Panc1 (cell line): ENCODE measurements around the gene ANO1. TPM values are rescaled to one million over a fixed set of nuclear protein-coding genes. Genes with fewer than 3 reads are reported as not detected.

Experiments
- ATAC-seq: fragments of 200-7000 bp; cut with Tn5 transposase; 2 replicates; pipeline ENCODE4 v1.9.1; 2020; ENCODE audit warnings: mild to moderate bottlenecking, moderate library complexity
- BruUV-seq: library from RNA; stranded (reverse); fragments of 400-500 nt; replicated peaks from 2 replicates; lab custom pipeline; 2021; lab: Mats Ljungman, UMichigan
- CTCF ChIA-PET: fragments of 300-600 bp; sonication (Branson Sonifier 250); formaldehyde crosslinking; loops from one replicate; lab custom pipeline; 2022; ENCODE audit warnings: antibody characterized with exemption; lab: Charles Lee
- POLR2A ChIA-PET: fragments of 300-600 bp; sonication (Branson Sonifier 250); formaldehyde crosslinking; loops from one replicate; lab custom pipeline; 2022; ENCODE audit warnings: antibody characterized with exemption; lab: Charles Lee
- DNase-seq: peaks from one replicate; pipeline ENCODE4 v3.0.0-alpha.2; 2010; ENCODE audit warnings: low read depth, low spot score
- H3K27ac ChIP-seq: 2 replicates; pipeline ENCODE4 v1.5.1; 2011; ENCODE audit warnings: mild to moderate bottlenecking, low read length, inconsistent platforms
- H3K27me3 ChIP-seq: fragments of 200-500 bp; sonication (Bioruptor generic); 2 replicates; pipeline ENCODE4 v1.6.0; 2014; ENCODE audit warnings: low read length, inconsistent platforms; ENCODE audit not compliant: control insufficient read depth, insufficient read depth
- H3K36me3 ChIP-seq: fragments of 200-500 bp; sonication (Bioruptor generic); 2 replicates; pipeline ENCODE4 v1.5.1; 2014; ENCODE audit warnings: inconsistent platforms, mild to moderate bottlenecking, low read length, moderate library complexity; ENCODE audit not compliant: control insufficient read depth, insufficient read depth
- H3K4me1 ChIP-seq: 2 replicates; pipeline ENCODE4 v1.5.1; 2011; ENCODE audit warnings: inconsistent platforms, mild to moderate bottlenecking, low read length, moderate library complexity; ENCODE audit not compliant: control insufficient read depth, insufficient read depth
- H3K4me3 ChIP-seq, 2 experiments: 2 replicates each; pipeline ENCODE4 v1.5.1; 2011 to 2012; ENCODE audit warnings: low read depth in 2 of 2, low read length in 2 of 2, mild to moderate bottlenecking in 2 of 2, inconsistent platforms in 1 of 2, moderate library complexity in 1 of 2
- H3K9me3 ChIP-seq: fragments of 200-500 bp; sonication (Bioruptor generic); 2 replicates; pipeline ENCODE4 v1.5.1; 2014; ENCODE audit warnings: low read depth, mild to moderate bottlenecking, inconsistent platforms, low read length, moderate library complexity; ENCODE audit not compliant: control insufficient read depth, insufficient read depth
- POLR2AphosphoS5 ChIP-seq: IDR thresholded peaks from 2 replicates; pipeline ENCODE4 v1.6.1; 2012; ENCODE audit warnings: mild to moderate bottlenecking, low read depth, low read length, moderate library complexity
- SIN3A ChIP-seq: IDR thresholded peaks from 2 replicates; pipeline ENCODE4 v1.6.1; 2012; ENCODE audit warnings: low read depth, mild to moderate bottlenecking, low read length, moderate library complexity, borderline replicate concordance; ENCODE audit not compliant: insufficient read depth
- TCF7L2 ChIP-seq: IDR thresholded peaks from 2 replicates; pipeline ENCODE4 v1.6.1; 2011; ENCODE audit warnings: mild to moderate bottlenecking, low read depth, low read length, inconsistent platforms
- in situ Hi-C: cut with HindIII; loops from 2 replicates; pipeline ENCODE4 v1.10.0; 2016; ENCODE audit warnings: low sequenced_read_pairs, low pct_unique_long_range_greater_than_20kb
- intact Hi-C: fragments of 100-400 bp; cut with micrococcal nuclease; formaldehyde crosslinking; loops from one replicate; pipeline ENCODE4 v1.10.0; 2022; ENCODE audit not compliant: unreplicated experiment
- total RNA-seq: library from RNA; stranded (reverse); gene quantifications from one replicate; pipeline ENCODE4 v1.2.1, GENCODE V29; 2021; ENCODE audit not compliant: unreplicated experiment
- TF ChIP-seq, protein P1 (sequence below): fragments of 450-650 bp; IDR thresholded peaks from 2 replicates; pipeline ENCODE4 v1.5.1; 2017; ENCODE audit warnings: mild to moderate bottlenecking
- TF ChIP-seq, protein P2 (sequence below), 2 experiments: IDR thresholded peaks; 2 replicates each; pipeline ENCODE4 v1.6.1; 2011 to 2012; ENCODE audit warnings: low read depth in 2 of 2, control low read depth in 1 of 2, low read length in 1 of 2, mild to moderate bottlenecking in 1 of 2, moderate library complexity in 1 of 2; ENCODE audit not compliant: insufficient read depth in 1 of 2

ANO1 gene
- total RNA-seq, 1 experiment from 2014 or later = 2.3 TPM

DNA sequence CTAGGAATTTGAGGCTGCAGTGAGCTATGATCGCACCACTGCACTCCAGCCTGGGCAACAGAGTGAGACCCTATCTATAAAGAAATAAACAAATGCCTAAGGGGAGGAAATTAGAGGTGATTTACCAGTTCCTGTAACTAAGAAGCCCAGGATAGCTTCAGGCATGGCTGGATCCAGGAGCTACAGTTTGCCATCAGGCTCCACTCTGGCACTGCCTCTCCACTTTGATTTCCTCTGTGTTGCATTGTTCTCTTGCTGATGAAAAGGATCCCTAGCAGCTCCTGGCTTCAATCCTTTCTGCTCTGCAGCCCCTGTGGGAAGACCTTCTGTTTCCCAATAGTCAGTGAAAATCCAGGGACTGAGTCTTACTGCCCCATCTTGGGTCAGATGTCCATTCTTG lies 104.9 kb downstream of the ANO1 start:
- intact Hi-C loops = no loop called here
- Histone ChIP-seq H3K4me1 (no peaks in the 10 kb centered on the region), H3K27ac (no peak overlapping the region), H3K4me3 (no peak overlapping the region), H3K27me3 (no peaks in the 10 kb centered on the region), H3K9me3 (no peaks in the 10 kb centered on the region), H3K36me3 (no peaks in the 10 kb centered on the region)
- in situ Hi-C loops = loop anchor here (10.0 to 25.0 kb wide), 2 partner anchors 78 to 221 kb away; no protein-coding TSS in a partner anchor
- ATAC-seq = no peak
- DNase-seq = no peak
- BruUV-seq = no TSS peak
- ChIA-PET POLR2A (no interaction called here), CTCF (interaction anchor here (0.5 kb wide), 1 partner anchor 647 kb away, joined by 4 read pairs; no protein-coding TSS in a partner anchor)
- TF ChIP-seq SIN3A = no peak
- no peak for TF ChIP-seq POLR2AphosphoS5
- TF ChIP-seq, protein P1, sequence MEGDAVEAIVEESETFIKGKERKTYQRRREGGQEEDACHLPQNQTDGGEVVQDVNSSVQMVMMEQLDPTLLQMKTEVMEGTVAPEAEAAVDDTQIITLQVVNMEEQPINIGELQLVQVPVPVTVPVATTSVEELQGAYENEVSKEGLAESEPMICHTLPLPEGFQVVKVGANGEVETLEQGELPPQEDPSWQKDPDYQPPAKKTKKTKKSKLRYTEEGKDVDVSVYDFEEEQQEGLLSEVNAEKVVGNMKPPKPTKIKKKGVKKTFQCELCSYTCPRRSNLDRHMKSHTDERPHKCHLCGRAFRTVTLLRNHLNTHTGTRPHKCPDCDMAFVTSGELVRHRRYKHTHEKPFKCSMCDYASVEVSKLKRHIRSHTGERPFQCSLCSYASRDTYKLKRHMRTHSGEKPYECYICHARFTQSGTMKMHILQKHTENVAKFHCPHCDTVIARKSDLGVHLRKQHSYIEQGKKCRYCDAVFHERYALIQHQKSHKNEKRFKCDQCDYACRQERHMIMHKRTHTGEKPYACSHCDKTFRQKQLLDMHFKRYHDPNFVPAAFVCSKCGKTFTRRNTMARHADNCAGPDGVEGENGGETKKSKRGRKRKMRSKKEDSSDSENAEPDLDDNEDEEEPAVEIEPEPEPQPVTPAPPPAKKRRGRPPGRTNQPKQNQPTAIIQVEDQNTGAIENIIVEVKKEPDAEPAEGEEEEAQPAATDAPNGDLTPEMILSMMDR = no peak
- no peak for TF ChIP-seq TCF7L2
- TF ChIP-seq, protein P2, sequence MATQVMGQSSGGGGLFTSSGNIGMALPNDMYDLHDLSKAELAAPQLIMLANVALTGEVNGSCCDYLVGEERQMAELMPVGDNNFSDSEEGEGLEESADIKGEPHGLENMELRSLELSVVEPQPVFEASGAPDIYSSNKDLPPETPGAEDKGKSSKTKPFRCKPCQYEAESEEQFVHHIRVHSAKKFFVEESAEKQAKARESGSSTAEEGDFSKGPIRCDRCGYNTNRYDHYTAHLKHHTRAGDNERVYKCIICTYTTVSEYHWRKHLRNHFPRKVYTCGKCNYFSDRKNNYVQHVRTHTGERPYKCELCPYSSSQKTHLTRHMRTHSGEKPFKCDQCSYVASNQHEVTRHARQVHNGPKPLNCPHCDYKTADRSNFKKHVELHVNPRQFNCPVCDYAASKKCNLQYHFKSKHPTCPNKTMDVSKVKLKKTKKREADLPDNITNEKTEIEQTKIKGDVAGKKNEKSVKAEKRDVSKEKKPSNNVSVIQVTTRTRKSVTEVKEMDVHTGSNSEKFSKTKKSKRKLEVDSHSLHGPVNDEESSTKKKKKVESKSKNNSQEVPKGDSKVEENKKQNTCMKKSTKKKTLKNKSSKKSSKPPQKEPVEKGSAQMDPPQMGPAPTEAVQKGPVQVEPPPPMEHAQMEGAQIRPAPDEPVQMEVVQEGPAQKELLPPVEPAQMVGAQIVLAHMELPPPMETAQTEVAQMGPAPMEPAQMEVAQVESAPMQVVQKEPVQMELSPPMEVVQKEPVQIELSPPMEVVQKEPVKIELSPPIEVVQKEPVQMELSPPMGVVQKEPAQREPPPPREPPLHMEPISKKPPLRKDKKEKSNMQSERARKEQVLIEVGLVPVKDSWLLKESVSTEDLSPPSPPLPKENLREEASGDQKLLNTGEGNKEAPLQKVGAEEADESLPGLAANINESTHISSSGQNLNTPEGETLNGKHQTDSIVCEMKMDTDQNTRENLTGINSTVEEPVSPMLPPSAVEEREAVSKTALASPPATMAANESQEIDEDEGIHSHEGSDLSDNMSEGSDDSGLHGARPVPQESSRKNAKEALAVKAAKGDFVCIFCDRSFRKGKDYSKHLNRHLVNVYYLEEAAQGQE (IDR thresholded peaks at IDR 0.05; ENCODE audit: insufficient read depth in 1 of 2, low read depth in 2 of 2, low read length in 1 of 2) = no peak

DNA sequence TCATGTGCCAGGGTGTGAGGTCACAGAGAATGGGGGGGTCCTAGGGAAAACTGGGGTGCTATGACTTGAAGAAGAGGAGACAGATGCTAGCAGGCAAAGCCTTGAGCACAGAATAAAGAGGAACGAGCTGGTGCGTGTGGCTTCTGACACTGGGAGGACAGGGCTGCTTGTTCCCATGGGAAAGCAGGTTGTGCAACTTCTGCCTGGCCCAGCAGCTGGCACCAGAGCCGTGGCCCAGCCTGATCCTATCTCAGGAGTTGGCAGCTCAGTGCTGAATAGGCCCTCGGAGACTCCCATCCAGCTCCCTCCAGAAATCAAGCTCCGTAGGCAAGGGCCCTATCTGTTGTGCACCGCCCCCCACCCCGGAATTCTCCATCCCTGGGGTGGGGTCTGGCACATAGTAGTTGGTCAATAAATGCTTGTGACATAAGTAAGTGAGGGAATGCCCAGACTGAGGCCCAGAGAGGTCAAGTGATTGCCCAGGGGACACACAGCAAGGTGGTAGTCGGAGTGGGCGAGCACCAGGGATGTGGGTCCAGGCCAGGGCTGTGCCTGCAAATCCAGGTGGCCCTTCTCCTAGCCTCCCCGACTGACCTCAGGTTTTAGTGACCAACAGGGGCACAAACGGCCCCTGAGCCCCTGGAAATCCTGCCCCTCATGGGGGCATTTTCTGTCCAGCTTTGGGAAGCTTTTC lies 105.5 kb downstream of the ANO1 start:
- Histone ChIP-seq H3K9me3 (no peaks in the 10 kb centered on the region), H3K4me3 (no peak overlapping the region), H3K36me3 (no peaks in the 10 kb centered on the region), H3K27ac (no peak overlapping the region), H3K4me1 (no peaks in the 10 kb centered on the region), H3K27me3 (no peaks in the 10 kb centered on the region)
- no peak for DNase-seq
- ChIA-PET POLR2A (no interaction called here), CTCF (interaction anchor here (0.5 to 0.6 kb wide), 2 partner anchors 86 to 648 kb away, joined by 4 read pairs; no protein-coding TSS in a partner anchor)
- no TSS peak for BruUV-seq
- intact Hi-C loops (no loop called here), in situ Hi-C loops (loop anchor here (10.0 to 25.0 kb wide), 2 partner anchors 79 to 221 kb away; no protein-coding TSS in a partner anchor)
- TF ChIP-seq SIN3A (no peak), TCF7L2 (no peak), POLR2AphosphoS5 (no peak)
- TF ChIP-seq, protein P2 (IDR thresholded peaks at IDR 0.05; ENCODE audit: insufficient read depth in 1 of 2, low read depth in 2 of 2, low read length in 1 of 2) = no peak
- TF ChIP-seq, protein P1 = no peak
- ATAC-seq = no peak
